Right renal cortex interstitium (tissue), 3 donors: ENCODE results near the gene DNAH14. TPM values are rescaled to one million over a fixed set of nuclear protein-coding genes. Genes with fewer than 3 reads are reported as not detected.
"Not testable (repeated sequence)": the region's sequence is repeated elsewhere in the genome, so short reads cannot be mapped to it uniquely, and the experiment has no call there.

Source experiments
- DNase-seq, 3 donors: peaks; one replicate each; pipeline ENCODE4 v3.0.0-alpha.2; 2013; ENCODE audit warnings: low read depth in 3 of 3, low spot score in 2 of 3
- polyA plus RNA-seq, 3 donors: library from polyadenylated mRNA; unstranded; fragments of 120-200 nt; gene quantifications; one replicate each; pipeline ENCODE4 v1.2.1, GENCODE V29; 2013; ENCODE audit not compliant: insufficient read length in 3 of 3

The DNAH14 gene
- polyA plus RNA-seq, 3 donors: 13.4 to 17.2 (median 15.2) TPM

DNA sequence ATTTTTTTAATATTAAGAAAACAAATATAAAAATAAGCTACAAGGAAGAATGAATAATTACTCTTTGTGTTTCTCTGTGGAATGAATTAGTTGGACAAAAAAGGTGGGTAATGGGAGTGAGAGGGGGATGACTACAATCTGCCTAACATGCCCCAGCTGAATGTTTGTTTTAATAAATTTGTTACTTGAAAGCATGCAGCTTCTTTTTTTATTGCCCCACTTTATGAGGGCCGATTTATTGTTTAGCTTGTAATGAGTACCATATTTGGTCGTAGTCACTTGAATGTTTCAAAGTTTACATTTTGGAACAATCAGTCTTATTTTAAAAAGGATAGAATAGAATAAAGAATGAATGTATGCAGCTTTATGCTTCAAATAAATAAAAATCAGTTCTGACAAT is 301.0 kb downstream of the DNAH14 start:
- DNase-seq: peak in 2 of 3 donors; percentile 3 to 8

DNA sequence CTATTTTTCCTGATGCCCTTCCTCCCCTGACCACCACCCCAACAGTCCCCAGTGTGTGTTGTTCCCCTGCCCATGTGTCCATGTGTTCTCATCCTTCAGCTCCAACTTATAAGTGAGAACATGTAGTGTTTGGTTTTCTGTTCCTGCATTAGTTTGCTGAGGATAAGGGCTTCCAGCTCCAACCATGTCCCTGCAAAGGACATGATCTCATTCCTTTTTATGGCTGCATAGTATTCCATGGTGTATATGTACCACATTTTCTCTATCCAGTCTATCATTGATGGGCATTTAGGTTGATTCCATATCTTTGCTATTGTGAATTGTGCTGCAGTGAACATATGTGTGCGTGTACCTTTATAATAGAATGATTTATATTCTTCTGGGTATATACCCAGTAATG is 303.5 kb downstream of the DNAH14 start:
- not testable (repeated sequence) for DNase-seq

DNA sequence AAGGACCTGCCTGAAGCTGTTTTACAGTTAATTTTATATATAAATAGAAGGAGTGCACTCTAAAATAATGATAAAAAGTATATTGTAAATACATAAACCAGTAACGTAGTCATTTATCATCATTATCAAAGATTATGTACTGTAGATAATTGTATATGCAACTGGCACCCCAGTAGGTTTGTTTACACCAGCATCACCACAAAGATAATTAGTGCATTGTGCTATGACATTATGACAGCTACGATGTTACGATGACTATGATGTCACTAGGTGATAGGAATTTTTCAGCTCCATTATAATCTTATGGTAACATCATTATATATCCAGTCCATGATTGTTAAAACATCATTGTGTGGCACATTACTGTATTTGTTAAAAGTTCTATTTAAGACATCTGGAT is 313.1 kb downstream of the DNAH14 start:
- DNase-seq: no peak

DNA sequence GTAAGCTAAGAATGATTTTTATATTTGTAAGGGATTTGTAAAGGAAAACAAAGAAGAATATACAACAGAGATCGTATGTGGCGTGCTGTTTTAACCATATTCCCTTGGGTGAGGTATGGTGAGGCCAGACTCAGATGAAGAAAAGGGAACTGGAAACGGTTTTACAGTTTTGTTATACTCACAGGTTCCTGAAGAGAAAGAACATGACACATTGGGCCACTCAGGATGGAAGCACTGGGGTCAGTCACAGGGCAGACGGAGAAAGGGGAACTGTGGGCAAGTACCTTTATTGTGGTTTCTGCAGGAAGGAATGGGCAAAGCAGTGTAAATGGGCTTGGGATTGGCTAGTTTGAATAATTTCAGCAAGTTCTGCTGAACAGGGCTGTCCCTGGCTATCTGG is 321.0 kb downstream of the DNAH14 start:
- DNase-seq: no peak

DNA sequence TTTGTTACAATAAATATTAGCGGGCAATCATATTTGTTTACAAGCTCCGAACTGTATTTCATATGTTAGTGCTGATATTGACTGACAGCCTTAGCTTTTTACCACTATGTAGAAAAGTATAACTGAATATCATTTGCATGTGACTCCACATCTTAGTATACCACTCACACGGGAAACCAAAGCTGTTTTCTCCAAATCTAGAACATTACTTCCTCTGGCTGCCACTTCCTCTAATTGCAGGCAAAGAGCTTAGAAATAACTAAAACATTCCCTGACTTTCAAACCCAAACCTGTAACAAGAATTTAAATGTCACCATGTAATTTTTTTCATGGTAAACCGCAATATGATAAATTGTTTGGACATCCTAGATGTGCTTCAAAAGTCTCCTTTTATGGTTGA is 323.7 kb downstream of the DNAH14 start:
- DNase-seq: no peak

DNA sequence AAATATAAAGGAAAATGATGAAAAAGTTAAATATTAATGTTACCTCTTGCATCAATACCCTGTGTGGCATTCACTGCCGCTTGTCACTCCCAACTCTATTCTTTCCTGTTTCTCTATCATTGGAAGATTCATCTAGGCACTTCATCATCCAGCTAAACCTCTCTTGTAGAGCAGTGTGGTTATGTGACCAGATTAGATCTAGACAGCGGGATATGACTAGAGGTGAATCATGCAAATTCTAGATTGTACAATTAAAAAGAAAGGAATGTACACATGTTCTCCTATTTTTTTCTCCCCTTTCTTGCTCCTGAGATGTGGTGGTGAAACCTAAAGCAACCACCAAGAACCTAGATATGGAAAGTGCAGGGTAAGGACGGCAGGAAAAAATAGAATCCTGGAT is 324.3 kb downstream of the DNAH14 start:
- DNase-seq: no peak

DNA sequence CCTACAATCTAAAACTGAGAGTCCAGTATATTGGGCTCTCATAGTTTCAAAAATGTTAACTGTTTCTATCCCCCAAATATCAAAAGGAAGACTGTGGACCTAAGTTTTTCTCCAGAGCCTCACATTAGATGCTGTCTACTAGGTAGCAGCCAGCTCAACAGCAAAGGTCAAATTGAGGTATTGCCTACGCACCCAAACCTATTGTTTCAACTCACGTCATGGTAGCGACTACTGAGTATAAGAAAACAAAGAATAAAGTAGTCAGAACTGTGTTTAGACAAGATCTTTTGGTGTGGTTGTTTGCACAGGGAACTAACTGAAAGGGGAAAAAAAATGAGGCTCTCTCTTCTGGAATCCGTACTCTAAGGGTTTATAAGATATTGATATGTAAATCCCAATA is 325.2 kb downstream of the DNAH14 start:
- DNase-seq: no peak

DNA sequence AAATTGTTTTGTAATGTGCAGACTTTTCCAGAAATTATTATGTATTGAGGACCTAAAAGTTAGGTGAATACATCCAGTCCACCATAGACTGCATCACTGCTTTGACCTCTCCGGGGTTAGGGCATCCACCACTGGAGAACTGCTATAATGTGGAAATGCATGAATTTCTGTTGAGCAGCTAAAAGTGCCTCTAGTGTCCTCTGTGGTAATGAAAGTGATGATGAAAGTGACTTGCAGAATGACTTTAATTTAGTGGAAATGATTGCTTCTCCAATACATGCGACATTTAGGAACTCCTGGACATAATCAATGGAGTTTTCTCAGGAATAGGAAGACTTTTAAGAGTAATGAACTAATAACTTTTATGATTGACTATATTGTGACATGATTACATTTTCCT is 327.6 kb downstream of the DNAH14 start:
- DNase-seq: no peak

DNA sequence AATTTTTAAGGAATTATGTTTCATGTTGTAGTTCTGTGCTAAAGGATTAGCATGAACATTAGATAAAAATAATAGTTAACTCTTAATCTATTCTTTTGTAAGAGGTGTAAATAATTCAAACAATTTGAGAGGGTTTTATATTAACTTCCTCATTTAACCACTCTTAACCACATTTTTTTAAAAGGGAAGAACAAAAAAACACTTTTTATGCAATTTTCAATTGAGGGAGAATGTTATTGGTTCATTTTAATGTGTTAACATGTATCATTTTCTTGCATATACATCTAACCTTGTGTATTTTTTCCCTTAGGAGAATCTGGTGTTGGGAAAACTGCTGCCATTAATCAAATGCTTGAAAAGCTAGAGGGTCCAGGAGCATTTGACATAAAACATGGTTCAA is 329.3 kb downstream of the DNAH14 start:
- no peak for DNase-seq

DNA sequence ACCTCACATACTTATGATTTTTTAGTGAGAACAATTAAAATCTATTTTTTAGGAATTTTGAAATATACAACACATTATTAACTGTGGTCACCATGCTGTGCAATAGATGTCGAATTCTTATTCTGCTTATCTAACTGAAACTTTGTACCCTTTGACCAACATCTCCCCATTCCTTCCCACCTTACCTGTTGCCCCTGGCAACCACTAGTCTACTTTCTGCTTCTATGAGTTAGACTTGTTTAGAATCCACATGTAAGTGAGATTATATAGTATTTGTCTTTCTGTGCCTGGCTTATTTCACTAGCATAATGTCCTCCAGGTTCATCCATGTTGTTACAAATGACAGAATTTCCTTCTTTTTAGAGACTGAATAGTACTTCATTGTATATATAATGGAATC is 330.1 kb downstream of the DNAH14 start:
- no peak for DNase-seq

DNA sequence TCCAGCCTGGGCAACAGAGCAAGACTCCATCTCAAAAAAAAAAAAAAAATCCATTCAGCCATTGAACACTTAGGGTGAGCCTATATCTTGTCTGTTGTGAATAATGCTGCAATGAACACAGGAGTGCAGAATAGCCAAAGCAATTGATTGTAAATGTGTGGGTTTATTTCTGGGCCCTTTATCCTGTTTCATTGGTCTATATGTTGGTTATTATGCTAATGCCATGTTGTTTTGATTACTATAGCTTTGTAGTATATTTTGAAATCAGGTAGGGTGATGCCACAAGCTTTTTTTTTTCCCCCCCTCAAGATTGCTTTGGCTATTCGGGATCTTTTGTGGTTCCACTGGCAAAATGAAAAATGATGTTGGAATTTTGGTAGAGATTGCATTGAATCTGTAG is 330.8 kb downstream of the DNAH14 start:
- no peak for DNase-seq

DNA sequence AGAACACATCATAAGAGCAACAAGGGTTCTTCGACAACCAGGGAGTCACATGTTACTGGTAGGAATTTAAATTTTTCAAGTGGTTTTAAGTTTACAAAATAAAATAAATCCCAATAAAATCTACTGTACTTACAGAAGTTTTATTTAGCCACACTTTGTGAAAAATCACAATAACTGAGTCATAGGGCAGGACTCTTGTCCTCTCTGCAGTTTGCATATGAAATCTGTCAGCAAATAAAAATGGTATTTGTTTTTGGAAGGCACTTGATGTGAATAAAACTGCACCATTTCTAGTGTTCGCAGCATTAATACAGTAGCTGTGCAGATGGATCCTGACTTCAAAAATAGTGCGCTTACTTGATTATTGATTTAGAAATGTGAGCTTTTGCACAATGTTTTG is 348.0 kb downstream of the DNAH14 start:
- DNase-seq: no peak

DNA sequence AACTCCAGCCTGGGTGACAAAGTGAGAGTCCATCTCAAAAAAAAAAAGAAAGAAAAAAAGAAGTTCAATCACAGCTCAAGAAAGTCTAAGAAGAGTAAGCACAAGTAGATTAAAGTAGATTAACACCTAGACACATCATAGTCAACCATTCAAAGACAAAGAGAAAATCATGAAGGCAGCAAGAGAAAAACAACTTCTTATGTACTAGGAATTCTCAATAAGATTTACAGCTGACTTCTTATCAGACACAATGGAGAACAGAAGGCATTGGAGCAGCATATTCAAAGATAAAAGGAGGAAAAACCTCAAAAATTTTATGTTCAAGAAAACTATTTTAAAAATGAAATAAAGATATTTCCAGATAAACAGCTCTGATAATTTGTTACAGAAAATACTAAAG is 351.1 kb downstream of the DNAH14 start:
- DNase-seq: no peak

DNA sequence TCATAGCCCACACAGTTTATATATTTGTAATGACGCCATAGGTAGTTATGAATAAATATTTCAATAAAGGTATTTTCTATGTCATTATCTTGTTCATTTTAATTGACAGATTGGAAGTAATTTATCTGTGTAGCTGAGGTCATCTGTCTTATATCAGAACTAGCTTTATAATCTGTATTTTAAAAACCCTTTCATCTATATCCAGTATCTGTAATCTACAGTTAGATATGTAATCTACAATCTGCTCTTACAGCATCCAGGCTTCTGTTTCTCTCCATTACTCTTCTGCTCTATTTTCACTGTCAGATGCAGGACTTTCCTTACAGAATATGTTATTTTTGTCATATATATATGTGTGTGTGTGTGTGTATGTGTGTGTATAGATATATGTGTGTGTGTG is 360.8 kb downstream of the DNAH14 start:
- no peak for DNase-seq

DNA sequence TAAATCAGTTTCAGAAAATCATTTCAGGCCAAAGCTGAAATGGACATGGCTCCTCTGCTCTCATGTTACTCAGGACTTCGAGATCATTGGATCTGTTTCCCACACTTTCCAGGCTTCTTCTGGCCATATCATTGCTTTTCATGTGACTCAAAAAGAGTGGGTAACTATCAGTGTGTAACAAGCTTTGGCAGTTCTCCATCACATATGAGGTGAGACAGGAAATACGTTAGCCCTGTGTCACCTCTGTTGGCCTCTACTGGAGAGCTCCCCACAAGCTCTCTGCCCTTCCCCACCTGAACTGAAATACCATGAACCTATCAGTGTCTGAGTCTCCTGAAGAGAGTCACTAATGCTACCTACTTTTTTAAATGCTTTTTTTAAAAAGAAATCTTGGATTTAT is 370.1 kb downstream of the DNAH14 start:
- DNase-seq: no peak

DNA sequence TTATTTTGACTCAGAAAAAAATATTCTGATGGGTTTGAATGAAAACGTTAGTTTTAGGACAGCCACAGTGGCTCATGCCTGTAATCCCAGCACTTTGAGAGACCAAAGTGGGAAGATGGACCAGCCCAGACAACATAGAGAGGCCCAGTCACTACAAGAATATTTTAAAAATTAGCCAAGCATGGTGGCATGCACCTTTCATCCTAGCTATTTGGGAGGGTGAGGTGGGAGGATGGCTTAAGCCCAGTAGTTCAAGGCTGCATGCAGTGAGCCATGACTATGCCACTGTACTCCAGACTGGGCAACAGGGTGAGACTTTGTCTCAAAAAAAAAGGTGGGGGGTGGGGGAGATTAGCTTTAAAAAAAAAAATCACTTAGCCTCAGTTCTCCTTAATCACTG is 370.9 kb downstream of the DNAH14 start:
- no peak for DNase-seq

DNA sequence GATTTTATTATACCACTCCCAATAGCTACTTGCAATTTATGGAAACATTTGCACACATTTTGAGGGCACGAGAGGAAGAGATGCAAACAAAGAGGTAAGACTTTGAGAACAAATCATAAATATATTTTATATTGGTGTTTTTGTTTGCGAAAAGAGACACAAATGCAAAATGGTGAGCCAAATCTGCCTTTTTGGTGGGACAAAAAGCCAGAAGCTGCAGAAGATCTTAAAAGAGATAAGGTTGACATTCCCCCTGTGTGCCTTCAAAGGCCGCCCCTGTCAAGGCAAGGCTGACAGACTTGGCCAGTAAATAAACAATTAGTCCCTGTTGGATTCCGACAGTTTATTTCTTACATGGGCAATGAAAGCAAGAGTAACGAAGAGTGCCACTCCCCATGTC is 375.5 kb downstream of the DNAH14 start:
- DNase-seq: no peak

DNA sequence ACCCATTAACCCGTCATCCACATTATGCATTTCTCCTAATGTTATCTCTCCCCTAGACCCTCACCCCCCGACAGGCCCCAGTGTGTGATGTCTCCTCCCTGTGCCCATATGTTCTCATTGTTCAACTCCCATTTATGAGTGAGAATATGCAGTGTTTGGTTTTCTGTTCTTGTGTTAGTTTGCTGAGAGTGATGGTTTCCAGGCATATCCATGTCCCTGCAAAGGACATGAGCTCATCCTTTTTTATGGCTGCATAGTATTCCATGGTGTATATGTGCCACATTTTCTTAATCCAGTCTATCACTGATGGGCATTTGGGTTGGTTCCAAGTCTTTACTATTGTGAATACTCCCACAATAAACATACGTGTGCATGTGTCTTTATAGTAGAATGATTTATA is 381.1 kb downstream of the DNAH14 start:
- not testable (repeated sequence) for DNase-seq

DNA sequence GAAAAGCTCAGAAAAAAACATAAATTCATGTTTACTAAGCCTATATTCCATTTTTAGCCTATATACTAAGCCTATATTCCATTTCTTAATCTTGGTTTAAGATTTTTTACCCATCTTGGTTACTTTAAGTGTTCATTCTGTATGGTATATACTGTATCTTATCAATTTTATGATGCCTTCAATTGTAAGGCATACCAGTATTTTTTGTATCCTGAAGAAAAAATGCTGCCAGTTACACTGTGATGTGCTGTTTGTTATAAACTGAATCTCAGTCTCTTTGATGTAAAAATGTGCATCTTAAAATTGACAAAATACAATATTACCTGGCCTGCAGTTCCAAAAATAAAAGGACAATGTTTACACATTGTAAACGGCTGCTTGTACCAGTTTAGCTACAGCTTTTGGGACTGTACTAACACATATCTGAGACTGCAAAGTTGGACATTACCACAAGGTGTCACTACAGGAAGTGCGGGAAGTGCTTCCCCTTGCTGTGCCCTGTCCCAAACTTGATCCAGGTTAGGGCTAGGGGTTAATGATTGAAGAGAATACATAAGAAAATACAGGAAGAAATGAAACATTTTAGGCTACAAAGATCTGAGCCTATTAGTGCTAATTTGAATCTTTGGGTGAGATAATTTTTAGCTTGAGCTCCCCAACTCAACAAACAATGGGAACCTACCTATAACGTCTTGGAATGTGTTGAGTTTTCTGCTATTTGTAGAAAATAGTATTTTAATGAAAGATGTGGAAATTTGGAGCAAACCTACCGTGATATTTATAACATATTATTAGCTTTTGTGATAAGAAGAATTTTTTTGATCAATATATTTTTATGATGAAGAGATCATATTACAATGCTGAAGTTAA is 389.5 kb downstream of the DNAH14 start:
- peak in 2 of 3 donors; percentile 27 to 38 for DNase-seq

DNA sequence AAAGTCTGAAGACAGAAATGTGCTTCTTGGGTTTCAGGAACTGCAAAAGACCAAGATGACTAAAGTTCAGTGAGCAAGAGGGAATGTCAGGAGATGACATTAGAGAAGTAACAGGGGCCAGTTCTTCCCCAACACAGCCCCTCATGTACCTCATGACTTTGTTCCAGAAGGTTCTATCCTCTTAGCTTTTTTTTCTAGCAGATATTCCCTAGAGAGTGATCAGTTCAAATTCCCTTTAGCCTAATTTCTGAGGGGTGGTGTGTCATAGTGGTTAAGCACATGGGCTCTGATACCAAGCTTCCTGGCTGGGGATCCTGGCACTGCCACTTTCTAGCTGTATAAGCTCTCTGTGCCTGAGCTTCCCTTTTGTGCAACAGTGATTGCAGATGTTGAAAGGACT is 390.4 kb downstream of the DNAH14 start:
- DNase-seq: no peak

DNA sequence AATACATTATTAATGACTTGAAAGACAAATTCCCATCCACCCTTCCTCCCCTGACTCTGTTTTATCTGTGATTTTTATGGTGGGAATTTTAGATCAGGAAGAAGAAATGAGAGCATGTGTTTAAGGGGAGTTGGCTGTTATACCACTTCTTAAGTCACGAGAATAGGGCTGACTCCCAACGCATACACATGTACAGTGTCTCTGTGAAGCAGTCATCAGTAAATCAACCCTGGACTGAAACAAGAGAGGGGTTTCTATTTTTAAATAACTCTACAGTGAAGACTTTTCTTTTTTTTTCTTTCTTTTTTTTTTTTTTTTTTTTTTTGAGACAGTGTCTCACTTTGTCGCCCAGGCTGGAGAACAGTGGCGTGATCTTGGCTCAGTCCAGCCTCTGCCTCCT is 392.3 kb downstream of the DNAH14 start:
- DNase-seq: no peak

DNA sequence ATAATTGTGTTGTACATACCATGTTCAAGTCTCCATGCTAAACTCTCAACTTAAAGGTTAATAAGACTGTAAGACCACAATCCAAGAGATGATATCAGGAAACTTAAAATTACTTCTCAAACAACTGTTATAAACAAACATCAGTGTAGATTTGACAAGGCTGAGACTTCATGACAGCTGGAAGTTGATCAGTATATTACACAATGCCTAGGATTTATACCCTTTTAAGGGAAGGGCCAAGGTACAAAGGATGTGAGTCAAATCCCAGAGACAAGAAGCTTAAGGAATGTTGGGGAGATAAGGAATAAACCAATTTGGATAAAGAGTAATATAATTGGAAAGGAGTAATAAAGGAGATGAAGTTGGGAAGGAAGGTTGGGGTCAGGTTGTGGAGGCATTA is 399.6 kb downstream of the DNAH14 start:
- no peak for DNase-seq

DNA sequence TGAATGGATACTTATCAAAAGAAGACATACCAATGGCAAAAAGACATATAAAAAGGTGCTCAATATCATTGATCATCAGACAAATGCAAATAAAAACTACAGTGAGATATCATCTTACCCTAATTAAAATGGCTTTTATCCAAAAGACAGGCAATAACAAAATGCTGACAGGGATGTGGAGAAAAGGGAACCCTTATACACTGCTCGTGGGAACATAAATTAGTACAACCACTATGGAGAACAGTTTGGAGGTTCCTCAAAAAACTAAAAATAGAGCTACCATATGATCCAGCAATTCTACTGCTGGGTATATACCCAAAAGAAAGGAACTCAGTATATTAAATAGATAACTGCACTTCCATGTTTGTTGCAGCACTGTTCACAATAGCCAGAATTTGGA is 400.5 kb downstream of the DNAH14 start:
- DNase-seq: not testable (repeated sequence)
